WTC11 (cell line): ENCODE data around the gene ANAPC13. TPM values are rescaled to one million over a fixed set of nuclear protein-coding genes. Genes with fewer than 3 reads are reported as not detected.
A peak's percentile ranks its signal among the peaks of the same experiment; 100 is the strongest.

Source experiments
- ATAC-seq: fragments of 200-7000 bp; cut with Tn5 transposase; 2 replicates; pipeline ENCODE4 v1.10.0; 2021; ENCODE audit warnings: mild to moderate bottlenecking, moderate library complexity
- CTCF ChIA-PET: fragments of 300-600 bp; sonication (Branson Sonifier 250); formaldehyde crosslinking; loops from one replicate; lab custom pipeline; 2021; ENCODE audit warnings: antibody characterized with exemption; lab: Charles Lee
- POLR2A ChIA-PET: fragments of 350-600 bp; sonication (Branson Sonifier 250); formaldehyde crosslinking; loops from one replicate; lab custom pipeline; 2021; ENCODE audit warnings: antibody characterized with exemption; lab: Charles Lee
- DNase-seq: peaks from one replicate; pipeline ENCODE4 v3.0.0; 2021; ENCODE audit warnings: low spot score
- H3K27ac Mint-ChIP-seq: 2 replicates; pipeline ENCODE4 v1.8.0; 2021; ENCODE audit warnings: mixed read lengths
- H3K27me3 Mint-ChIP-seq: 2 replicates; pipeline ENCODE4 v1.8.0; 2021; ENCODE audit warnings: low read depth, mild to moderate bottlenecking, moderate library complexity, mixed read lengths
- H3K36me3 Mint-ChIP-seq: 2 replicates; pipeline ENCODE4 v1.8.0; 2021; ENCODE audit warnings: mixed read lengths
- H3K4me1 Mint-ChIP-seq: 2 replicates; pipeline ENCODE4 v1.8.0; 2022; ENCODE audit warnings: mixed read lengths
- H3K4me3 Mint-ChIP-seq: 2 replicates; pipeline ENCODE4 v1.8.0; 2021; ENCODE audit warnings: mild to moderate bottlenecking, moderate library complexity, mixed read lengths
- H3K9me3 Mint-ChIP-seq: 2 replicates; pipeline ENCODE4 v1.8.0; 2021; ENCODE audit warnings: mixed read lengths
- ARID4B ChIP-seq: sonication (generic); formaldehyde crosslinking; IDR thresholded peaks from 2 replicates; pipeline ENCODE4 v1.8.0; 2023; ENCODE audit warnings: missing genetic modification reagents, mild to moderate bottlenecking, borderline replicate concordance
- ERG ChIP-seq: fragments of 250-450 bp; sonication (Bioruptor Pico); IDR thresholded peaks from 2 replicates; pipeline ENCODE4 v1.8.0; 2021; ENCODE audit warnings: mild to moderate bottlenecking
- FOXK1 ChIP-seq: sonication (generic); formaldehyde crosslinking; IDR thresholded peaks from 2 replicates; pipeline ENCODE4 v1.8.0; 2022; ENCODE audit warnings: mild to moderate bottlenecking, moderate library complexity, missing genetic modification reagents
- FOXP4 ChIP-seq: sonication (generic); formaldehyde crosslinking; IDR thresholded peaks from 2 replicates; pipeline ENCODE4 v1.8.0; 2022; ENCODE audit warnings: mild to moderate bottlenecking, missing genetic modification reagents
- IRF2 ChIP-seq: sonication (generic); formaldehyde crosslinking; IDR thresholded peaks from 2 replicates; pipeline ENCODE4 v1.8.0; 2022; ENCODE audit warnings: low read depth, missing genetic modification reagents, borderline replicate concordance
- MLX ChIP-seq: sonication (generic); formaldehyde crosslinking; IDR thresholded peaks from 2 replicates; pipeline ENCODE4 v1.8.1; 2023; ENCODE audit warnings: mild to moderate bottlenecking, missing genetic modification reagents, moderate library complexity
- MYBL2 ChIP-seq: sonication (generic); formaldehyde crosslinking; IDR thresholded peaks from 2 replicates; pipeline ENCODE4 v1.8.1; 2023; ENCODE audit warnings: mild to moderate bottlenecking, moderate library complexity, missing genetic modification reagents
- TEAD4 ChIP-seq: sonication (generic); formaldehyde crosslinking; IDR thresholded peaks from 2 replicates; pipeline ENCODE4 v1.8.0; 2022; ENCODE audit warnings: mild to moderate bottlenecking, missing genetic modification reagents
- USF1 ChIP-seq: sonication (generic); formaldehyde crosslinking; IDR thresholded peaks from 2 replicates; pipeline ENCODE4 v1.8.0; 2022; ENCODE audit warnings: mild to moderate bottlenecking, missing genetic modification reagents
- USF2 ChIP-seq: sonication (generic); formaldehyde crosslinking; IDR thresholded peaks from 2 replicates; pipeline ENCODE4 v1.8.1; 2023; ENCODE audit warnings: mild to moderate bottlenecking, missing genetic modification reagents, moderate library complexity
- ZBTB21 ChIP-seq: sonication (generic); formaldehyde crosslinking; IDR thresholded peaks from 2 replicates; pipeline ENCODE4 v1.8.1; 2023; ENCODE audit warnings: mild to moderate bottlenecking, missing genetic modification reagents, borderline replicate concordance
- ZNF281 ChIP-seq: sonication (generic); formaldehyde crosslinking; IDR thresholded peaks from 2 replicates; pipeline ENCODE4 v1.8.0; 2023; ENCODE audit warnings: mild to moderate bottlenecking, missing genetic modification reagents
- total RNA-seq: library from RNA; stranded (reverse); gene quantifications from 3 replicates; pipeline ENCODE4 v1.2.3, GENCODE V29; 2021

The ANAPC13 gene
- total RNA-seq, 1 experiment from 2014 or later, result 29.7 TPM

GRCh38 chr3:134464689-134465365 lies 21.0 kb downstream of the ANAPC13 start:
- DNase-seq (no peak), ATAC-seq (no peak; the same call in 1 of the 2 replicates)
- POLR2A ChIA-PET, result interaction anchor here (1.2 to 1.5 kb wide), 2 partner anchors 91 to 94 kb away, joined by 4 read pairs; partner anchors contain the start of gene AMOTL2
- H3K36me3 Mint-ChIP-seq, result no peaks in the 10 kb centered on the region
- no peaks in the 10 kb centered on the region for H3K27me3 Mint-ChIP-seq
- H3K4me1 Mint-ChIP-seq, result peaks cover 37% of the 10 kb centered on the region
- H3K9me3 Mint-ChIP-seq, result no peaks in the 10 kb centered on the region
- TF ChIP-seq ARID4B (CRISPR knock-in tag) (no peak), ZNF281 (CRISPR knock-in tag) (no peak), MLX (CRISPR knock-in tag) (no peak), USF1 (CRISPR knock-in tag) (no peak)
- H3K4me3 Mint-ChIP-seq, result peak overlapping the region; percentile 47; the same call in 1 of the 2 replicates
- CTCF ChIA-PET, result interaction anchor here (0.9 to 1.8 kb wide), 7 partner anchors 9 to 156 kb away, joined by 3 to 21 read pairs (median 4); partner anchors contain the start of gene AMOTL2
- peak overlapping the region; percentile 84; the same call in 1 of the 2 replicates for H3K27ac Mint-ChIP-seq

- CTCF ChIA-PET, result interaction anchor here (0.9 to 1.8 kb wide), 7 partner anchors 10 to 155 kb away, joined by 3 to 21 read pairs (median 4); partner anchors contain the start of gene AMOTL2
- peak; percentile 85 for TF ChIP-seq TEAD4
- no peak for TF ChIP-seq USF2 (CRISPR knock-in tag)
- Mint-ChIP-seq H3K4me1 (peaks cover 37% of the 10 kb centered on the region), H3K36me3 (no peaks in the 10 kb centered on the region), H3K27ac (peak overlapping the region; percentile 84), H3K4me3 (peak overlapping the region; percentile 47), H3K9me3 (no peaks in the 10 kb centered on the region), H3K27me3 (no peaks in the 10 kb centered on the region)
- peak; percentile 76 for ATAC-seq
- DNase-seq, result peak; percentile 80
- POLR2A ChIA-PET, result interaction anchor here (1.2 to 1.5 kb wide), 2 partner anchors 90 to 93 kb away, joined by 4 read pairs; partner anchors contain the start of gene AMOTL2
Observed at GRCh38 chr3:134464064-134464688, 21.6 kb downstream of the ANAPC13 start.

- ChIA-PET POLR2A (interaction anchor here (1.2 kb wide), 1 partner anchor 90 kb away, joined by 4 read pairs; the partner anchor contains the start of gene AMOTL2), CTCF (interaction anchor here (1.6 to 1.8 kb wide), 2 partner anchors 10 to 150 kb away, joined by 7 to 21 read pairs; no protein-coding TSS in a partner anchor)
- ATAC-seq (peak; percentile 64), DNase-seq (no peak)
- Mint-ChIP-seq H3K27me3 (no peaks in the 10 kb centered on the region), H3K36me3 (no peaks in the 10 kb centered on the region), H3K4me1 (peaks cover 37% of the 10 kb centered on the region), H3K27ac (peak overlapping the region; percentile 84), H3K4me3 (peak overlapping the region; percentile 47), H3K9me3 (no peaks in the 10 kb centered on the region)
- TF ChIP-seq FOXP4 (CRISPR knock-in tag), result no peak
- TF ChIP-seq ZBTB21, result no peak
- TF ChIP-seq FOXK1, result no peak
- TF ChIP-seq MYBL2 (CRISPR knock-in tag), result no peak
- TF ChIP-seq ERG, result no peak
- no peak for TF ChIP-seq IRF2 (CRISPR knock-in tag)
Observed at GRCh38 chr3:134463676-134464063, 22.1 kb downstream of the ANAPC13 start.
